T-helper 1 cell (primary cell): ENCODE data around the gene YJU2.
"Not testable (repeated sequence)": the region's sequence is repeated elsewhere in the genome, so short reads cannot be mapped to it uniquely, and the experiment has no call there.

Experiments used
- DNase-seq, 5 donors: peaks; one replicate each; pipeline ENCODE4 v3.0.0-alpha.2; 2012 to 2020

The YJU2 gene

GRCh38 chr19:4268816-4269430 is 22.0 kb downstream of the YJU2 start:
- DNase-seq: no peak

- DNase-seq: no peak
Measured at GRCh38 chr19:4272894-4273293, 26.0 kb downstream of the YJU2 start.

- DNase-seq: not testable (repeated sequence)
Measured at GRCh38 chr19:4274321-4274686, 27.4 kb downstream of the YJU2 start.

- DNase-seq: no peak
Measured at GRCh38 chr19:4277191-4277696, 30.4 kb downstream of the YJU2 start.

- no peak for DNase-seq
Measured at GRCh38 chr19:4278010-4278409, 31.1 kb downstream of the YJU2 start.

- DNase-seq: no peak
Measured at GRCh38 chr19:4278419-4279266, 31.8 kb downstream of the YJU2 start, which contains the start of gene SHD. Gene SHD (plus strand): TSS chr19:4279266. CDS start chr19:4280064, 798 bp downstream.

GRCh38 chr19:4279267-4279529 is 32.3 kb downstream of the YJU2 start:
- DNase-seq: no peak

- no peak for DNase-seq
Measured at GRCh38 chr19:4279530-4280422, 32.9 kb downstream of the YJU2 start.

- no peak for DNase-seq
Measured at GRCh38 chr19:4284176-4284958, 37.5 kb downstream of the YJU2 start.

GRCh38 chr19:4284974-4285373 is 38.1 kb downstream of the YJU2 start:
- no peak for DNase-seq

GRCh38 chr19:4286141-4286540 is 39.3 kb downstream of the YJU2 start:
- not testable (repeated sequence) for DNase-seq

- DNase-seq: no peak
Measured at GRCh38 chr19:4288091-4288777, 41.4 kb downstream of the YJU2 start.

GRCh38 chr19:4291184-4291732 is 44.4 kb downstream of the YJU2 start:
- no peak for DNase-seq

GRCh38 chr19:4292515-4292914 is 45.6 kb downstream of the YJU2 start:
- DNase-seq: no peak

GRCh38 chr19:4294389-4294788 is 47.5 kb downstream of the YJU2 start:
- DNase-seq: no peak

- no peak for DNase-seq
Measured at GRCh38 chr19:4295972-4296771, 49.3 kb downstream of the YJU2 start.

- no peak for DNase-seq
Measured at GRCh38 chr19:4297901-4298809, 51.3 kb downstream of the YJU2 start.

- no peak for DNase-seq
Measured at GRCh38 chr19:4298810-4299550, 52.1 kb downstream of the YJU2 start.

GRCh38 chr19:4300589-4300988 is 53.7 kb downstream of the YJU2 start:
- DNase-seq: no peak
